Skin of body (tissue), 2 donors: ENCODE results near the gene CAMK2A. TPM values are rescaled to one million over a fixed set of nuclear protein-coding genes. Genes with fewer than 3 reads are reported as not detected.

Experiments
- DNase-seq: peaks from one replicate; lab custom pipeline; 2025; lab: John Stamatoyannopoulos, UW
- total RNA-seq: library from RNA; depleted of rRNA; stranded (reverse); fragments of >200 nt; gene quantifications from one replicate; pipeline ENCODE4 v1.2.3, GENCODE V29; 2014

Gene CAMK2A
- total RNA-seq, 1 donor from 2014 or later: 4.0 TPM

- DNase-seq: no peak
Measured at GRCh38 chr5:150300496-150301169, 11.1 kb upstream of the CAMK2A start.

- DNase-seq: no peak
Measured at GRCh38 chr5:150299571-150300327, 10.2 kb upstream of the CAMK2A start.

- no peak for DNase-seq
Measured at GRCh38 chr5:150298701-150299451, 9.3 kb upstream of the CAMK2A start.

DNA sequence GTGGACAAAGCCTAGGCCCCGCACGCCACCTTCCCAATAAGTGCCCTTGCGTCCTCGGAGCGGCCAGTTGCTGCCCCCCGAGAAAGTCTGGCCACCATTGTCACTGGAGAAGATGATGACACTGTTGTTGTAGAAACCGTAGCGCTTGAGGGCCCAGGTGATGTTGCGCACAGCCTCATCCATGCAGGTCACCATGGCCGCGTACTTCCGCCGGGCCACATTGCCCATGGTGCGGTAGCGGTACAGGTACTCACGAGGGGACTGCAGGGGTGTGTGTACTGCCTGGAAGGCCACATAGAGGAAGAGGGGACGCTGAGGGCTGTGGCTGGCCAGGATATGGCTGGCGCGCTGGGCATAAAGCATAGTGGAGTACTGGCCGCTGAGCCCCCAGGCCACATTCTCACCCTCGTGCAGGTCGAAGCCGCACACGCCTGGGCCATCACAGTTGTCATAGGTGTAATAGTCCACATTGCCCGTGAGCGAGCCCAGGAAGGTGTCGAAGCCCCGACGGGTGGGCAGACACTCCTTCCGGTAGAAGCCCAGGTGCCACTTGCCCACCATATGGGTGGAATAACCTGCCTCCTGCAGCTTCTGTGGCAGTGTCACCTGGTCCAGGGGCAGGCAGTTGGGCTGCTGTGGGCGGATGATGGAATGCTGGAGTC lies 8.5 kb upstream of the CAMK2A start:
- no peak for DNase-seq

- no peak for DNase-seq
Measured at GRCh38 chr5:150297236-150297890, 7.8 kb upstream of the CAMK2A start.

- DNase-seq: no peak
Measured at GRCh38 chr5:150296496-150296895, 6.9 kb upstream of the CAMK2A start.

- no peak for DNase-seq
Measured at GRCh38 chr5:150295741-150296486, 6.3 kb upstream of the CAMK2A start.

GRCh38 chr5:150295172-150295634 lies 5.6 kb upstream of the CAMK2A start:
- DNase-seq: no peak

DNA sequence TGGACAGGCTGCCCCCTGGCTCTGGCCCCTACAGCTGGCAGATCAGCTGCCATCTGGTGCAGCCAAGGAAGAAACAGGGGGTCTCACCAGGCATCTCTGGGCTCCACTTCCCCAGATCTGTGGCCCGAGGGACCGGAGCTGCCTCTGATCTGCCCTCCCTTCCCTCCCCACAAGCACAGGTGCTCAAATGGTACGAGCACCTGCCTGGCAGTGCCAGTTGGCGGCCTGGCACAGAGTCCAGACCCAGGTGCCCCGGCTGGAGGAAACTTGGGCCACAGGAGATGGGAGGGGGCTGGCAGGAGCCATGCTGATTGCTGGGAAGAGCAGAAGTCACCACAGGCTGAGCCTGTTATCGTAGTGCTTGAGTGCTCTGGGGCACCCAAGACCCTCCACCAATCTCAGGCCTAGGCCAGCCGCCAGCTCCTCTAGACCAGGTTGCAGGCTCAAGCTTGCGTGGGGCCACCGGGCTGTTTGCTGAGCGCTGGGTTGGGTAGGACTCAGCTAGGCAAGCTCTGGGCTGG lies 5.0 kb upstream of the CAMK2A start:
- DNase-seq: no peak

- no peak for DNase-seq
Measured at GRCh38 chr5:150293091-150293941, 3.7 kb upstream of the CAMK2A start.

- DNase-seq: no peak
Measured at GRCh38 chr5:150291388-150292385, 2.1 kb upstream of the CAMK2A start.

DNA sequence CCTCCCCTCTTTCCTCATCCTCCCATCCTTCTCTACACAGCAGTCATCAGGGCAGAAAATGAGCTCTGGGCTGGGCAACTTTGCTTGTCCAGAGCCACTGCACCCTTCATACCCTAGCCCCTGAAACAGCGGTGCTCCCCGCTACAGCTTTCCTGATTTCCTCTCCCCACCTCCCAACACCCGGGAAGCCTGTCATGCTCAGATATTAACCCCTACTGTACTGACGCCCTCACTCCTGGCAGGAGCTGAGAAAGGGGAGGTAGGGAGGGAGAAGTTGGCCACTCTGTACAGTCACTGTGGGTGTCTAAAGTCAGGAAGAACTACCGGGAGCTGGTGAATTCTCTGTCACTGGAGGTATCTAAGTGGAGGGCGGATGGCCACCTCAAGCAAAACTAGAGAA lies 782 bp downstream of the CAMK2A start:
- DNase-seq: no peak

GRCh38 chr5:150288361-150288760 lies 1.2 kb downstream of the CAMK2A start:
- DNase-seq: no peak

DNA sequence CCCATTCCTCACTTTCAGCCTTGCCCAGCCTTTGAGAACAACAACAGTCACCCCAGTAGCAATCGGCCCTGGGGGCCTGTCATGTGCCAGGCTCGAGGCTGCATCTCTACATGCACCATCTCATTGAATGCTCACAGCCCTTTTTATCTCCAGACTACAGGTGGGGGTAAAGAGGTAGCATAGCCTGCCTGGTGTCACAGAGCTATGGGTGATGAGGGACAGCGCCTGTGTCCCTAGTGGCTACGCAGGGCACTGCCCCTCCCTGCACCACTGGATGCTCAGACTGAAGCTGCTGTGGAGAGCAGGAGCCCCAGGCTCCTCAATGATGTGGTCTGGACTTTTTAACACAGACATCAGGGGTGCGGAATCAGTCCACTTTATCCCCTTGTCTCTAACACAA lies 2.8 kb downstream of the CAMK2A start:
- no peak for DNase-seq

DNA sequence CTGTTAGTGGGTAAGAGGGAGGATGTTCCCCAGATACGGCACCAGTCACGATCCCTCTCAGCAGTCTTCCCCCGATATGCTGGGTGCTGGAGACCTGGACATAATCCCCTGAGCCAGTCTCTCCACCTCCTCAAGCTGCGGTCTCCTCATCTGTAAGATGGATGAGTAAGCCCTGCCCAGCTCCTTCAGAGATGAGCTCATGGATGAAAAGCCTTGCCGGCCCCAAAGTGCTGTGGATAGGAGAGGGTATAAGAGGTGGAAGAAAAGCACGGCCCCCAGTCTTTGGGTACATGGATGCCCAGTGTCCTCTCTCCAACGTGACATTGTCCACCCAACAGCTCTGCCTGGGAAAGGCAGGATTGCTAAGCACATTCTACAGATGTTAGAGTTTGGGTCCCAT lies 4.5 kb downstream of the CAMK2A start:
- no peak for DNase-seq

DNA sequence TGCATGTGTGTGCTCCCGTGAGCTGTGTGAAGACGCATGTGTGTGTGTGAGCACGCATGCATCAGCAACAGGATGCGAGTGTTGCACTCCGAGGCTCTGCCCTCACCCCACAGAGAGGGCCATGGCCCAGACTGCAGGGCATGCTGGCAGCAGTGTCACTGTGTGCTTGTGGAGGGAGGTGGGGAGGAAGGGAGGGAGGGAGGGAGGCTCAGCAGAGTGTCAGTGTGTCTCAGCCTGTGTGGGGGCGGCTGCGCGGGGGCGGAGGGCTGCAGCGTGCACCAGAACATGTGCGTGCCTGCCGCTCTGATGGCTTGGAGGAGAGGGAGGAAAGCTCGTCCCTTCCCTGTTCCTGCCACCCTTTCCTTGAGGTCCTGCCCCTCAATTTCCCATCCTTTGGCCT lies 5.3 kb downstream of the CAMK2A start:
- no peak for DNase-seq

DNA sequence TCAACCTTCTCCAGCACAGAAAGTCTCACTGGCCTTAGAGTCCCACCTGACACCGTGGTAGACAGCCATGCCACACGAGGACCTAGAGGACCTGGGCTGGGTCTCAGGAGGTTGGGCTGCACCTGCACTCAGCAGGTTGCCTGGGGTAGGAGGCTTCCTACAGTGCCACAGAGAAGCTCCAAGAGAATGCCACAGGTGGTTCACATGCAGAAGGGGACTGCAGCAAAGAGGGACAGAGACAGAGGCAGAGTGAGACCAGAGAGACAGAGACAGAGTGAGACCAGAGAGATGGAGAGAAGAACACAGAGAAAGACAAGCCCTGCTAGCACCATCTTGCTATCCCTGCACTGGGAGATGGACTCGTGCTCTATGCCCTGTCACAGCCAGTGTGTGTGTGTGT lies 5.7 kb downstream of the CAMK2A start:
- no peak for DNase-seq

- DNase-seq: no peak
Measured at GRCh38 chr5:150281987-150282386, 7.6 kb downstream of the CAMK2A start.
